Upper lobe of left lung (tissue), 6 donors: ENCODE measurements around the gene TYW5. TPM values are rescaled to one million over a fixed set of nuclear protein-coding genes. Genes with fewer than 3 reads are reported as not detected.

Experiments used
- ATAC-seq, 2 donors: fragments of 200-7000 bp; cut with Tn5 transposase; one replicate each; pipeline ENCODE4 v1.9.1; 2022; ENCODE audit warnings: mild to moderate bottlenecking in 2 of 2, moderate library complexity in 2 of 2; ENCODE audit not compliant: low FRiP score in 2 of 2
- DNase-seq, 2 donors: peaks; one replicate each; pipeline ENCODE4 v3.0.0-alpha.2; 2019 to 2020
- H3K27ac ChIP-seq, 4 donors: fragments of 200-600 bp; sonication (generic); one replicate each; pipeline ENCODE4 v1.5.1; 2016 to 2019
- H3K27me3 ChIP-seq, 4 donors: fragments of 200-600 bp; sonication (generic); one replicate each; pipeline ENCODE4 v1.5.1; 2017 to 2019
- H3K36me3 ChIP-seq, 4 donors: fragments of 200-600 bp; sonication (generic); one replicate each; pipeline ENCODE4 v1.5.1; 2016 to 2019
- H3K4me1 ChIP-seq, 4 donors: fragments of 200-600 bp; sonication (generic); one replicate each; pipeline ENCODE4 v1.5.1; 2018 to 2019
- H3K4me3 ChIP-seq, 4 donors: fragments of 200-600 bp; sonication (generic); one replicate each; pipeline ENCODE4 v1.5.1; 2017 to 2019; ENCODE audit warnings: mild to moderate bottlenecking in 2 of 4, moderate library complexity in 1 of 4
- H3K9me3 ChIP-seq, 4 donors: fragments of 200-600 bp; sonication (generic); one replicate each; pipeline ENCODE4 v1.5.1; 2018 to 2019
- CTCF ChIP-seq, 6 experiments: fragments of 450-650 bp in 4 of 6; fragments of 200-600 bp in 2 of 6; sonication (generic) in 2 of 6; IDR thresholded peaks; one replicate each; pipeline ENCODE4 v1.5.1; 2016 to 2019; ENCODE audit warnings: antibody characterized with exemption in 6 of 6
- EP300 ChIP-seq, 4 donors: sonication (generic); formaldehyde crosslinking; IDR thresholded peaks; one replicate each; pipeline ENCODE4 v1.5.1; 2017; ENCODE audit warnings: antibody characterized with exemption in 4 of 4, control low read depth in 2 of 4
- POLR2A ChIP-seq, 4 donors: fragments of 450-650 bp; IDR thresholded peaks; one replicate each; pipeline ENCODE4 v1.5.1; 2016 to 2017; ENCODE audit warnings: antibody characterized with exemption in 4 of 4, mild to moderate bottlenecking in 2 of 4
- POLR2AphosphoS5 ChIP-seq, 2 donors: sonication (generic); formaldehyde crosslinking; IDR thresholded peaks; one replicate each; pipeline ENCODE4 v1.5.1; 2017; ENCODE audit warnings: antibody characterized with exemption in 2 of 2
- WGBS, 2 donors: methylation state at CpG; one replicate each; pipeline ENCODE4 v1.1.5; 2017 to 2018; 5-methylcytosine and 5-hydroxymethylcytosine counted together
- total RNA-seq, 6 donors: library from RNA; depleted of rRNA in 4 of 6; stranded (reverse); fragments of >200 nt in 4 of 6; gene quantifications; one replicate each; pipeline versions ENCODE4 v1.1.0 to v1.2.1, GENCODE V29; 2016 to 2021
- donor health status: DM: no; HTN: no; CAD: no; lungs with moderate emphysema.
- donor health status: DM: no; HTN: yes; CAD: no; lungs with severe emphysema.

The TYW5 gene
- total RNA-seq, 6 donors from 2014 or later: 3.1 to 17.8 (median 7.2) TPM

GRCh38 chr2:199983534-199983933 lies 28.2 kb upstream of the TYW5 start:
- no peaks in the 10 kb centered on the region for H3K9me3 ChIP-seq
- no peaks in the 10 kb centered on the region for H3K27me3 ChIP-seq
- no peak overlapping the region for H3K4me3 ChIP-seq
- H3K27ac ChIP-seq: no peak overlapping the region
- TF ChIP-seq EP300 (IDR thresholded peaks at IDR 0.05) (no peak), CTCF (IDR thresholded peaks at IDR 0.05) (no peak), POLR2AphosphoS5 (IDR thresholded peaks at IDR 0.05) (no peak), POLR2A (IDR thresholded peaks at IDR 0.05) (no peak)
- H3K36me3 ChIP-seq: no peaks in the 10 kb centered on the region
- H3K4me1 ChIP-seq: peaks cover 0 to 16% (median 6%) of the 10 kb centered on the region in 4 donors
- 54 to 60% methylated on average over 1 of the region's 1 CpG for WGBS, 2 donors
- DNase-seq (no peak), ATAC-seq (no peak)

GRCh38 chr2:199982126-199982843 lies 27.0 kb upstream of the TYW5 start:
- no peaks in the 10 kb centered on the region for H3K27me3 ChIP-seq
- no peaks in the 10 kb centered on the region for H3K36me3 ChIP-seq
- WGBS, 2 donors: 76 to 91% methylated on average over 5 of the region's 5 CpGs
- H3K27ac ChIP-seq: no peak overlapping the region
- peaks cover 0 to 10% (median 4%) of the 10 kb centered on the region in 4 donors for H3K4me1 ChIP-seq
- ATAC-seq (peak in 1 of 2 donors; percentile 38), DNase-seq (no peak)
- H3K9me3 ChIP-seq: no peaks in the 10 kb centered on the region
- no peak for TF ChIP-seq POLR2AphosphoS5 (IDR thresholded peaks at IDR 0.05)
- no peak for TF ChIP-seq CTCF (IDR thresholded peaks at IDR 0.05)
- no peak overlapping the region for H3K4me3 ChIP-seq

GRCh38 chr2:199979832-199980628 lies 24.7 kb upstream of the TYW5 start:
- no peaks in the 10 kb centered on the region for H3K36me3 ChIP-seq
- TF ChIP-seq CTCF (IDR thresholded peaks at IDR 0.05) (peak; percentile 66 to 84 (median 76)), EP300 (IDR thresholded peaks at IDR 0.05) (no peak), POLR2A (IDR thresholded peaks at IDR 0.05) (no peak)
- no peaks in the 10 kb centered on the region for H3K27me3 ChIP-seq
- 16 to 21% methylated on average over 11 to 12 of the region's 12 CpGs for WGBS, 2 donors
- ATAC-seq (peak in 1 of 2 donors; percentile 85), DNase-seq (peak in 1 of 2 donors; percentile 73)
- no peak overlapping the region for H3K4me3 ChIP-seq
- peak overlapping the region in 1 of 4 donors; percentile 10 for H3K27ac ChIP-seq
- H3K4me1 ChIP-seq: peaks cover 0 to 10% (median 4%) of the 10 kb centered on the region in 4 donors
- H3K9me3 ChIP-seq: no peaks in the 10 kb centered on the region

GRCh38 chr2:199979398-199979797 lies 24.1 kb upstream of the TYW5 start:
- ATAC-seq: peak in 1 of 2 donors; percentile 12
- Histone ChIP-seq H3K27me3 (no peaks in the 10 kb centered on the region), H3K4me1 (peaks cover 0 to 10% (median 4%) of the 10 kb centered on the region in 4 donors), H3K27ac (no peak overlapping the region), H3K4me3 (no peak overlapping the region), H3K36me3 (no peaks in the 10 kb centered on the region), H3K9me3 (no peaks in the 10 kb centered on the region)
- 66 to 70% methylated on average over 4 to 5 of the region's 5 CpGs for WGBS, 2 donors
- TF ChIP-seq EP300 (IDR thresholded peaks at IDR 0.05) (no peak), POLR2AphosphoS5 (IDR thresholded peaks at IDR 0.05) (no peak), CTCF (IDR thresholded peaks at IDR 0.05) (no peak), POLR2A (IDR thresholded peaks at IDR 0.05) (no peak)
- no peak for DNase-seq
